NCI-H1048 (cell line): ENCODE results near the gene TOMM40.
"Not testable (repeated sequence)": the region's sequence is repeated elsewhere in the genome, so short reads cannot be mapped to it uniquely, and the experiment has no call there.

ENCODE experiments used
- DNase-seq: peaks from one replicate; lab custom pipeline; 2025; lab: John Stamatoyannopoulos, UW

The TOMM40 gene

DNA sequence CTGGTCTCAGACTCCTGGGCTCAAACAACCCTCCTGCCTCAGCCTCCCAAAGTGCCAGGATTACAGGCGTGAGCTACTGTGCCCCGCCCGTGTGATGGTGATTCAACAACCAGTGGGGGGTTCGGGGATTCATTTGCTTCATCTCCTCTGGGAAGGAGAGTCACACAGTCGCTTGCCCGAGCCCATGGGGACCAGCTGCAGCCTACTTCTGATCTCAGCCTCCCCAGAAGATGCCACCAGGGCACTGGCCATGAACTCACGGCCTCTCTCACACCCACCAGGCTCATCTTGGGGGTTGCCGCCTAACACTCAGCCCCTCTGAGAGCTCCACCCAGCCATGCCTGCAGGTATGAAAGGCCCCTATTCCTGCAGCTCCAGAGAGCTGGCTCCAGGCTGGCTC, 6.8 kb downstream of the TOMM40 start:
- no peak for DNase-seq

DNA sequence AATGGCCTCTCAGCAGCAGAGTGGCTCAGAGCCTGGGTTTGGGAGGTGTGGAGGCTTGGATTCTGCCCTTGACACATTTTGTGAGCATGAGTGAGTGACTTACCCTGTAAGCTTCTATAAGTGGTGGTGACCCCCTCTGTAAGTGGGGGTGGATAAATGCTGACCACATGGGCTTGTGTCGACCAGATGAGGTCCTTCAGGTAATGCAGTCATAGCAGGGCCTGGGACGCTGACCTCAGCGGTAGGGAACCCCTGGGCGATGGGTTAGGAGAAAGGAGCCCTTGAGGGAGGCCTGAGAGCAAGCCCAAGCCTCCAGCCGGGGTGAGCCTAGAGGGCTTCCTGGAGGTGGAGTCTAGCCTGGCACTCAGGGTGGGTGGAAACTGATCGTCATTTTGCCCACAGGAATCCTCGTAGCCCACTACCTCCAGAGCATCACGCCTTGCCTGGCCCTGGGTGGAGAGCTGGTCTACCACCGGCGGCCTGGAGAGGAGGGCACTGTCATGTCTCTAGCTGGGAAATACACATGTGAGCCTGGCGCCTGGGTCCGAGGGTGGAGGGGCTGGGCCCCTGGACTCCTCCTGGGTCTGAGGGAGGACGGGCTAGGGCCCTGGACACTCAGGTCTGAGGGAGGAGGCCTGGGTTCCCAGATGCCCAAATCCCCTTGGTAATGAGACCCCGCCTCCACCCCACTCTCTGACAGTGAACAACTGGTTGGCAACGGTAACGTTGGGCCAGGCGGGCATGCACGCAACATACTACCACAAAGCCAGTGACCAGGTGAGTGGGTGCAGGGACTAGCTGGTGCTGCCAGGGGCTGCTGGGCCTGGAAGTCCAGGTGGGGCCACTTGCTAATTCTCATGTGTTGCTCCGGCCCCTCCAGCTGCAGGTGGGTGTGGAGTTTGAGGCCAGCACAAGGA, 9.5 kb downstream of the TOMM40 start:
- DNase-seq, result no peak

DNA sequence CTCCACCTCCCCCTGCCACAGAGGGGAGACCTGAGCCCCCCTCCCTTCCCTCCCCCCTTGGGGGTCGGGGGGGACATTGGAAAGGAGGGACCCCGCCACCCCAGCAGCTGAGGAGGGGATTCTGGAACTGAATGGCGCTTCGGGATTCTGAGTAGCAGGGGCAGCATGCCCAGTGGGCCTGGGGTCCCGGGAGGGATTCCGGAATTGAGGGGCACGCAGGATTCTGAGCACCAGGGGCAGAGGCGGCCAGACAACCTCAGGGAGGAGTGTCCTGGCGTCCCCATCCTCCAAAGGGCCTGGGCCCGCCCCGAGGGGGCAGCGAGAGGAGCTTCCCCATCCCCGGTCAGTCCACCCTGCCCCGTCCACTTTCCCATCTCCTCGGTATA, 12.2 kb downstream of the TOMM40 start:
- DNase-seq, result no peak

DNA sequence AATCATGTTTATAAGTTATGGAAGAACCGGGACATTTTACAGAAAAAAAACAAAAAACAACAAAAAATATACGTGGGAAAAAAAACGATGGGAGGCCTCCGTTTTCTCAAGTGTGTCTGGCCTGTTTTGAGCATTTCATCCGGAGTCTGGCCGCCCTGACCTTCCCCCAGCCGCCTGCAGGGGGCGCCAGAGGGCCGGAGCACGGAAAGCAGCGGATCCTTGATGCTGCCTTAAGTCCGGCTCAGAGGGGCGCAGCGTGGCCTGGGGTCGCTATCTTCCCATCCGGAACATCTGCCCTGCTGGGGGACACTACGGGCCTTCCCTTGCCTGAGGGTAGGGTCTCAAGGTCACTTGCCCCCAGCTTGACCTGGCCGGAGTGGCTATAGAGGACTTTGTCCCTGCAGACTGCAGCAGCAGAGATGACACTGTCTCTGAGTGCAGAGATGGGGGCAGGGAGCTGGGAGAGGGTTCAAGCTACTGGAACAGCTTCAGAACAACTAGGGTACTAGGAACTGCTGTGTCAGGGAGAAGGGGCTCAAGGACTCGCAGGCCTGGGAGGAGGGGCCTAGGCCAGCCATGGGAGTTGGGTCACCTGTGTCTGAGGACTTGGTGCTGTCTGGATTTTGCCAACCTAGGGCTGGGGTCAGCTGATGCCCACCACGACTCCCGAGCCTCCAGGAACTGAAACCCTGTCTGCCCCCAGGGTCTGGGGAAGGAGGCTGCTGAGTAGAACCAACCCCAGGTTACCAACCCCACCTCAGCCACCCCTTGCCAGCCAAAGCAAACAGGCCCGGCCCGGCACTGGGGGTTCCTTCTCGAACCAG, 12.8 kb downstream of the TOMM40 start:
- DNase-seq, result peak; percentile 21

DNA sequence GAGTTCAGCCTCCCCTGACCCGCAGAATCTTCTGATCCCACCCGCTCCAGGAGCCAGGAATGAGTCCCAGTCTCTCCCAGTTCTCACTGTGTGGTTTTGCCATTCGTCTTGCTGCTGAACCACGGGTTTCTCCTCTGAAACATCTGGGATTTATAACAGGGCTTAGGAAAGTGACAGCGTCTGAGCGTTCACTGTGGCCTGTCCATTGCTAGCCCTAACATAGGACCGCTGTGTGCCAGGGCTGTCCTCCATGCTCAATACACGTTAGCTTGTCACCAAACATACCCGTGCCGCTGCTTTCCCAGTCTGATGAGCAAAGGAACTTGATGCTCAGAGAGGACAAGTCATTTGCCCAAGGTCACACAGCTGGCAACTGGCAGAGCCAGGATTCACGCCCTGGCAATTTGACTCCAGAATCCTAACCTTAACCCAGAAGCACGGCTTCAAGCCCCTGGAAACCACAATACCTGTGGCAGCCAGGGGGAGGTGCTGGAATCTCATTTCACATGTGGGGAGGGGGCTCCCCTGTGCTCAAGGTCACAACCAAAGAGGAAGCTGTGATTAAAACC, 13.5 kb downstream of the TOMM40 start:
- no peak for DNase-seq

DNA sequence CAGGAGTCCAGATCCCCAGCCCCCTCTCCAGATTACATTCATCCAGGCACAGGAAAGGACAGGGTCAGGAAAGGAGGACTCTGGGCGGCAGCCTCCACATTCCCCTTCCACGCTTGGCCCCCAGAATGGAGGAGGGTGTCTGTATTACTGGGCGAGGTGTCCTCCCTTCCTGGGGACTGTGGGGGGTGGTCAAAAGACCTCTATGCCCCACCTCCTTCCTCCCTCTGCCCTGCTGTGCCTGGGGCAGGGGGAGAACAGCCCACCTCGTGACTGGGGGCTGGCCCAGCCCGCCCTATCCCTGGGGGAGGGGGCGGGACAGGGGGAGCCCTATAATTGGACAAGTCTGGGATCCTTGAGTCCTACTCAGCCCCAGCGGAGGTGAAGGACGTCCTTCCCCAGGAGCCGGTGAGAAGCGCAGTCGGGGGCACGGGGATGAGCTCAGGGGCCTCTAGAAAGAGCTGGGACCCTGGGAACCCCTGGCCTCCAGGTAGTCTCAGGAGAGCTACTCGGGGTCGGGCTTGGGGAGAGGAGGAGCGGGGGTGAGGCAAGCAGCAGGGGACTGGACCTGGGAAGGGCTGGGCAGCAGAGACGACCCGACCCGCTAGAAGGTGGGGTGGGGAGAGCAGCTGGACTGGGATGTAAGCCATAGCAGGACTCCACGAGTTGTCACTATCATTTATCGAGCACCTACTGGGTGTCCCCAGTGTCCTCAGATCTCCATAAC, 14.5 kb downstream of the TOMM40 start, which contains the start of gene APOE:
TSS of gene APOE (plus strand) at position 360 of the 724 bp plus-strand sequence. CDS start 829 bp downstream, outside the sequence.
- DNase-seq, result no peak

DNA sequence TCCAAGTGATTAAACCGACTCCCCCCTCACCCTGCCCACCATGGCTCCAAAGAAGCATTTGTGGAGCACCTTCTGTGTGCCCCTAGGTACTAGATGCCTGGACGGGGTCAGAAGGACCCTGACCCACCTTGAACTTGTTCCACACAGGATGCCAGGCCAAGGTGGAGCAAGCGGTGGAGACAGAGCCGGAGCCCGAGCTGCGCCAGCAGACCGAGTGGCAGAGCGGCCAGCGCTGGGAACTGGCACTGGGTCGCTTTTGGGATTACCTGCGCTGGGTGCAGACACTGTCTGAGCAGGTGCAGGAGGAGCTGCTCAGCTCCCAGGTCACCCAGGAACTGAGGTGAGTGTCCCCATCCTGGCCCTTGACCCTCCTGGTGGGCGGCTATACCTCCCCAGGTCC, 16.6 kb downstream of the TOMM40 start:
- DNase-seq, result no peak

DNA sequence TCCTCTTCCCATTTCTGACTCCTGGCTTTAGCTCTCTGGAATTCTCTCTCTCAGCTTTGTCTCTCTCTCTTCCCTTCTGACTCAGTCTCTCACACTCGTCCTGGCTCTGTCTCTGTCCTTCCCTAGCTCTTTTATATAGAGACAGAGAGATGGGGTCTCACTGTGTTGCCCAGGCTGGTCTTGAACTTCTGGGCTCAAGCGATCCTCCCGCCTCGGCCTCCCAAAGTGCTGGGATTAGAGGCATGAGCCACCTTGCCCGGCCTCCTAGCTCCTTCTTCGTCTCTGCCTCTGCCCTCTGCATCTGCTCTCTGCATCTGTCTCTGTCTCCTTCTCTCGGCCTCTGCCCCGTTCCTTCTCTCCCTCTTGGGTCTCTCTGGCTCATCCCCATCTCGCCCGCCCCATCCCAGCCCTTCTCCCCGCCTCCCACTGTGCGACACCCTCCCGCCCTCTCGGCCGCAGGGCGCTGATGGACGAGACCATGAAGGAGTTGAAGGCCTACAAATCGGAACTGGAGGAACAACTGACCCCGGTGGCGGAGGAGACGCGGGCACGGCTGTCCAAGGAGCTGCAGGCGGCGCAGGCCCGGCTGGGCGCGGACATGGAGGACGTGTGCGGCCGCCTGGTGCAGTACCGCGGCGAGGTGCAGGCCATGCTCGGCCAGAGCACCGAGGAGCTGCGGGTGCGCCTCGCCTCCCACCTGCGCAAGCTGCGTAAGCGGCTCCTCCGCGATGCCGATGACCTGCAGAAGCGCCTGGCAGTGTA, 17.2 kb downstream of the TOMM40 start:
- no peak for DNase-seq

DNA sequence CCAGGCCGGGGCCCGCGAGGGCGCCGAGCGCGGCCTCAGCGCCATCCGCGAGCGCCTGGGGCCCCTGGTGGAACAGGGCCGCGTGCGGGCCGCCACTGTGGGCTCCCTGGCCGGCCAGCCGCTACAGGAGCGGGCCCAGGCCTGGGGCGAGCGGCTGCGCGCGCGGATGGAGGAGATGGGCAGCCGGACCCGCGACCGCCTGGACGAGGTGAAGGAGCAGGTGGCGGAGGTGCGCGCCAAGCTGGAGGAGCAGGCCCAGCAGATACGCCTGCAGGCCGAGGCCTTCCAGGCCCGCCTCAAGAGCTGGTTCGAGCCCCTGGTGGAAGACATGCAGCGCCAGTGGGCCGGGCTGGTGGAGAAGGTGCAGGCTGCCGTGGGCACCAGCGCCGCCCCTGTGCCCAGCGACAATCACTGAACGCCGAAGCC, 17.8 kb downstream of the TOMM40 start:
- no peak for DNase-seq

DNA sequence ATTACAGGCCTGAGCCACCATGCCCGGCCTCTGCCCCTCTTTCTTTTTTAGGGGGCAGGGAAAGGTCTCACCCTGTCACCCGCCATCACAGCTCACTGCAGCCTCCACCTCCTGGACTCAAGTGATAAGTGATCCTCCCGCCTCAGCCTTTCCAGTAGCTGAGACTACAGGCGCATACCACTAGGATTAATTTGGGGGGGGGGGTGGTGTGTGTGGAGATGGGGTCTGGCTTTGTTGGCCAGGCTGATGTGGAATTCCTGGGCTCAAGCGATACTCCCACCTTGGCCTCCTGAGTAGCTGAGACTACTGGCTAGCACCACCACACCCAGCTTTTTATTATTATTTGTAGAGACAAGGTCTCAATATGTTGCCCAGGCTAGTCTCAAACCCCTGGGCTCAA, 18.7 kb downstream of the TOMM40 start:
- no peak for DNase-seq

DNA sequence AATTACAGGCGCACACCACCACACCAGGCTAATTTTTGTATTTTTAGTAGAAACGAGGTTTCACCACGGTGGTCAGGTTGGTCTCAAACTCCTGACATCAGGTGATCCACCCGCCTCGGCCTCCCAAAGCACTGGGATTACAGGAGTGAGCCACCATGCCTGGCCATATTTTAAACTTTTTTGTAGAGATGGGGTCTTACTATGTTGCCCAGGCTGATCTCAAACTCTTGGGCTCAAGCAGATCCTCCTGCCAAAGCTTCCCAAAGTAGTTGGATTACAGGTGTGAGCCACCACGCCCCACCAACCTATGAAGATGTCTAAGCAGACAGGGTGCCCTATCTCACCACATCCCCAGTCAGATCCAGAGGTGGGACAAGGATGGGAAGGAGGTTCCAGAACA, 20.8 kb downstream of the TOMM40 start:
- DNase-seq, result not testable (repeated sequence)

DNA sequence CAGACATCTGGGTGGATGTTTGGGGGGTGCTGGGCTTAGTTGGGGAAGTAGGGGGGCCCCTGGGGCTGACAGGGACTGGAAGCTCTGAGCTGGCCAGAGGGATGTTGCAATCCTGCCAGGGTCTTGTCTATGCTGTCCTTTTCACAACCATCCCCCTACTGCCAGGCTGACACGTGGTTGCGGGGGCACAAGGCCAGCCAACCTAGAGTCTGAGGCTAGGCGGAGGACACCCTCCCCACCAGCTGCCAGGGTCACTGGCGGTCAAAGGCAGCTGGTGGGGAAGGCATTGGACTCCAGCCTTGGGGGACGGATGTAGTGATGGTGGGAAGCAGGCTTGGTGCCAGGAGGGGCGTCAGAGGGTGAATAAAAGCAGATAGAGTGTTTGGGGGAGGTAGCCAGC, 21.8 kb downstream of the TOMM40 start:
- no peak for DNase-seq

DNA sequence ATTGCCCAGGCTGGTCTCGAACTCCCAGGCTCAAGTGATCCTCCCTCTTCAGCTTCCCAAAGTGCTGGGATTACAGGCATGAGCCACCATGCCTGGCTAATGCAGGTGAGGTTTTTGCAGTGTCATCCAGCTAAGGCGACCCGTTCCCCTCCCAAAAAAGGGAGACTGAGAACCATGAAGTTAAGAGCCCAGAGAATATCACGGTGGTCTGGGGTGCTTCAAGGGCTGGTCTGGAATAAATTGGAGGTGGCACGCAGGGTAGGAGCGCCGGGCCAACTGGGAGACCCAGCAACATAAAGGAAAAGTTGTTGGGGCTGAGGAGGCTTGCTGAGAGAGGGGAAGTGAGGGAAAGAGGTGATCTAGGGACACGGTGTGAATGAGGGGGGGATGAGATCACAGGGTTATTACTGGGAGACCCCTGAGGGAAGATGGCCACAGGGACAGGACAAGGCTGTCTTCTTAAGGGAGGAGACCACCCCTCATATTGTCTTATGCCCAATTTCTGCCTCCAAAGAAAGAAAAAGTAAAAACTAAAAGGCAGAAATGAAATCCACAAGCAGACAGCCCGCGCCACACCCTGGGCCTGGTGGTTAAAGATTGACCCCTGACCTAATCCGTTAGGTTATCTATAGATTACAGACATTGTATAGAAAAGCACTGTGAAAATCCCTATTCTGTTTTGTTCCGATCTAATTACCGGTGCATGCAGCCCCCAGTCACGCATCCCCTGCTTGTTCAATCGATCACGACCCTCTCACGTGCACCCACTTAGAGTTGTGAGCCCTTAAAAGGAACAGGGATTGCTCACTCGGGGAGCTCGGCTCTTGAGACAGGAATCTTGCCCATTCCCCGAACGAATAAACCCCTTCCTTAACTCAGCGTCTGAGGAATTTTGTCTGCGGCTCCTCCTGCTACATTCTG, 22.7 kb downstream of the TOMM40 start:
- not testable (repeated sequence) for DNase-seq

DNA sequence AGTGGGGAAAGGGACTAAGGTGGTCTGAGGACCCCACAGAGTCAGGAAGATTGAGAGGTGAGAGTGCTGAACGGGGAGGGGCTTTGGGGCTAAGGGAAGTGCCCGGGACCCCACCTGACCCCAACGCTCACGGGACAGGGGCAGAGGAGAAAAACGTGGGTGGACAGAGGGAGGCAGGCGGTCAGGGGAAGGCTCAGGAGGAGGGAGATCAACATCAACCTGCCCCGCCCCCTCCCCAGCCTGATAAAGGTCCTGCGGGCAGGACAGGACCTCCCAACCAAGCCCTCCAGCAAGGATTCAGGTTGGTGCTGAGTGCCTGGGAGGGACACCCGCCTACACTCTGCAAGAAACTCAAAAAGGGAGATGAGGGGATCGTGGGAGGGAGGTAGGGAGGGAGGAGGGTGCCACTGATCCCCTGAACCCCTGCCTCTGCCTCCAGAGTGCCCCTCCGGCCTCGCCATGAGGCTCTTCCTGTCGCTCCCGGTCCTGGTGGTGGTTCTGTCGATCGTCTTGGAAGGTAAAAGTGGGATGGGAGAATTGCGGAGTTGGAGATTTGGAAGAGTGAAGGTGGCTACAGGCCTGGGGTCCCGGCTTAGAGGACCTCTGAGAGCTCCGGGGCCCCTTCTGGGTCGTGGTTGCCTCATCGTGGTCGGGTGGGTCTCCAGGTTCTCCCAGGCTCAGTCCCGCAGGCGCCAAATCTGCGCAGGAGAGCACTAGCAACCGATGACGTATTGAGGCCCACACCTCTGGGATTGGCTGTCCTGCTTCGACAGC, 23.6 kb downstream of the TOMM40 start, which contains the start of gene APOC1:
TSS of gene APOC1 (plus strand) at position 176 of the 774 bp plus-strand sequence. CDS start at position 460, 284 bp downstream.
- DNase-seq, result peak; percentile 22

DNA sequence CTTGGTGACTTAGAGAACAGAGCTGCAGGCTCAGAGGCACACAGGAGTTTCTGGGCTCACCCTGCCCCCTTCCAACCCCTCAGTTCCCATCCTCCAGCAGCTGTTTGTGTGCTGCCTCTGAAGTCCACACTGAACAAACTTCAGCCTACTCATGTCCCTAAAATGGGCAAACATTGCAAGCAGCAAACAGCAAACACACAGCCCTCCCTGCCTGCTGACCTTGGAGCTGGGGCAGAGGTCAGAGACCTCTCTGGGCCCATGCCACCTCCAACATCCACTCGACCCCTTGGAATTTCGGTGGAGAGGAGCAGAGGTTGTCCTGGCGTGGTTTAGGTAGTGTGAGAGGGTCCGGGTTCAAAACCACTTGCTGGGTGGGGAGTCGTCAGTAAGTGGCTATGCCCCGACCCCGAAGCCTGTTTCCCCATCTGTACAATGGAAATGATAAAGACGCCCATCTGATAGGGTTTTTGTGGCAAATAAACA, 33.2 kb downstream of the TOMM40 start:
- no peak for DNase-seq

DNA sequence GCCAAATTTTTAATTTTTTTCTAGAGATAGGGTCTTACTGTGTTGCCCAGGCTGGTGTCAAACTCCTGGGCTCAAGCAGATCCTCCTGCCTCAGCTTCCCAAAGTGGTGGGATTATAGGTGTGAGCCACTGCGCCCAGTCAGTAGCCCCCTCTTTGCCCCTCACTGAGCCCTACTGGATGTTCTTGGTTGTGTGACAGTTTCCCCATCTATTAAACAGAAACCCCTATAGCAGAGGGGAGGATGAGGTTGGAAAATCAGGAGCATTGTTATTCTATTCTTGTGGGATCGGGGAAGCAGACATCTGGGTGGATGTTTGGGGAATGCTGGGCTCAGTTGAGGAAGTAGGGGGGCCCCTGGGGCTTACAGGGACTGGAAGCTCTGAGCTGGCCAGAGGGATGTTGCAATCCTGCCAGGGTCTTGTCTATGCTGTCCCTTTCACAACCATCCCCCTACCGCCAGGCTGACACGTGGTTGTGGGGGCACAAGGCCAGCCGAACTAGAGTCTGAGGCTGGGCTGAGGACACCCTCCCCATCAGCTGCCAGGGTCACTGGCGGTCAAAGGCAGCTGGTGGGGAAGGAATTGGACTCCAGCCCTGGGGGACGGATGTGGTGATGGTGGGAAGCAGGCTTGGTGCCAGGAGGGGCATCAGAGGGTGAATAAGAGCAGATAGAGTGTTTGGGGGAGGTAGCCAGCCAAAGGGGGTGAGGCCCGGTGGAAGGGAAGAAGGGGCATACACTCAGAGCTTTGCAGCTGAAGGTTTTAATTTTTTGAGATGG, 34.2 kb downstream of the TOMM40 start:
- DNase-seq, result no peak

DNA sequence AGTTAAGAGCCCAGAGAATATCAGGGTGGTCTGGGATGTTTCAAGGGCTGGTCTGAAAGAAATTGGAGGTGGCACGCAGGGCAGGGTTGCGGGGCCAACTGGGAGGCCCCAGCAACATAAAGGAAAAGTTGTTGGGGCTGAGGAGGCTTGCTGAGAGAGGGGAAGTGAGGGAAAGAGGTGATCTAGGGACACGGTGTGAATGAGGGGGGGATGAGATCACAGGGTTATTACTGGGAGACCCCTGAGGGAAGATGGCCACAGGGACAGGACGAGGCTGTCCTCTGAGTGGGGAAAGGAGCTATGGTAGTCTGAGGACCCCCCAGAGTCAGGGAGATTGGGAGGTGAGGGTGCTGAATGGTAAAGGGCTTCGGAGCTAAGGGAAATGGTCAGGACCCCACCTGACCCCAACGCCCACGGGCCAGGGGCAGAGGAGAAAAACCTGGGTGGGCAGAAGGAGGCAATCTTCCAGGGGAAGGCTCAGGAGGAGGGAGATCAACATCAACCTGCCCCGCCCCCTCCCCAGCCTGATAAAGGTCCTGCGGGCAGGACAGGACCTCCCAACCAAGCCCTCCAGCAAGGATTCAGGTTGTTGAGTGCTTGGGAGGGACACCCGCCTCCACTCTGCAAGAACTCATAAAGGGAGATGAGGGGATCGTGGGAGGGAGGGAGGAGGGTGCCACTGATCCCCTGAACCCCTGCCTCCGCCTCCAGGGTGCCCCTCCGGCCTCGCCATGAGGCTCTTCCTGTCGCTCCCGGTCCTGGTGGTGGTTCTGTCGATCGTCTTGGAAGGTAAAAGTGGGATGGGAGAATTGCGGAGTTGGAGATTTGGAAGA, 35.4 kb downstream of the TOMM40 start:
- DNase-seq, result not testable (repeated sequence)
